Endothelial cell of umbilical vein (primary cell): ENCODE measurements around the gene F3. TPM values are rescaled to one million over a fixed set of nuclear protein-coding genes. Genes with fewer than 3 reads are reported as not detected.
"Not testable (repeated sequence)": the region's sequence is repeated elsewhere in the genome, so short reads cannot be mapped to it uniquely, and the experiment has no call there.

Experiments
- BruUV-seq: library from RNA; stranded (reverse); fragments of 400-500 nt; replicated peaks from 2 replicates; lab custom pipeline; 2021; lab: Mats Ljungman, UMichigan
- CTCF ChIA-PET: fragments of 300-600, 350-600 bp; sonication (Branson Sonifier 250); formaldehyde crosslinking; loops from one replicate; lab custom pipeline; 2021; ENCODE audit warnings: antibody characterized with exemption, inconsistent platforms; lab: Charles Lee
- POLR2A ChIA-PET: fragments of 300-600, 350-600 bp; sonication (Branson Sonifier 250); formaldehyde crosslinking; loops from one replicate; lab custom pipeline; 2021; ENCODE audit warnings: antibody characterized with exemption, inconsistent platforms; lab: Charles Lee
- DNase-seq: peaks from one replicate; pipeline ENCODE4 v3.0.0-alpha.2; 2011; ENCODE audit warnings: low read depth, low spot score
- FAIRE-seq: peaks from 2 replicates; lab custom pipeline; 2011; peaks lifted over from hg19 to GRCh38; lab: Jason Lieb, UNC
- H2AFZ ChIP-seq: 2 replicates; pipeline ENCODE4 v1.6.0; 2012; ENCODE audit warnings: low read depth, low read length, control low read depth, inconsistent platforms
- H3K27ac ChIP-seq: 2 replicates; pipeline ENCODE4 v1.5.1; 2011; ENCODE audit warnings: low read depth, mild to moderate bottlenecking, control low read depth, low read length, moderate library complexity; ENCODE audit not compliant: insufficient read depth
- H3K27me3 ChIP-seq, 2 experiments: 2 replicates each; pipeline versions ENCODE4 v1.6.0 to v1.6.1; 2011; ENCODE audit warnings: low read length in 2 of 2, mixed read lengths in 1 of 2; ENCODE audit not compliant: control insufficient read depth in 2 of 2, insufficient read depth in 2 of 2
- H3K36me3 ChIP-seq, 2 experiments: 2 replicates in 1 of 2; 3 replicates in 1 of 2; pipeline ENCODE4 v1.5.1; 2011; ENCODE audit warnings: low read length in 2 of 2, mild to moderate bottlenecking in 1 of 2, moderate library complexity in 1 of 2; ENCODE audit not compliant: control insufficient read depth in 2 of 2, insufficient read depth in 2 of 2; ENCODE audit errors: extremely low read depth in 1 of 2
- H3K4me1 ChIP-seq: 3 replicates; pipeline ENCODE4 v1.5.1; 2011; ENCODE audit warnings: mild to moderate bottlenecking, low read length; ENCODE audit not compliant: control insufficient read depth, insufficient read depth; ENCODE audit errors: extremely low read depth
- H3K4me2 ChIP-seq: 2 replicates; pipeline ENCODE4 v1.6.1; 2011; ENCODE audit warnings: low read length, control low read depth, mixed read lengths; ENCODE audit not compliant: insufficient read depth
- H3K4me3 ChIP-seq, 3 experiments: fragments of 200-600 bp in 1 of 3; sonication (generic), shearing (Covaris generic) in 1 of 3; replicated peaks in 1 of 3; 2 replicates each; pipeline ENCODE4 v1.5.1; 2011 to 2016; ENCODE audit warnings: control low read depth in 3 of 3, low read length in 3 of 3, mild to moderate bottlenecking in 2 of 3, inconsistent platforms in 1 of 3, low read depth in 1 of 3, moderate library complexity in 1 of 3; ENCODE audit not compliant: insufficient read depth in 1 of 3
- H3K79me2 ChIP-seq: 2 replicates; pipeline ENCODE4 v1.6.0; 2012; ENCODE audit warnings: low read length, inconsistent platforms; ENCODE audit not compliant: control insufficient read depth, insufficient read depth
- H3K9ac ChIP-seq: replicated peaks from 2 replicates; pipeline ENCODE3; 2011; ENCODE audit warnings: low read length, control low read depth; ENCODE audit not compliant: insufficient read depth; ENCODE audit errors: extremely low read depth
- H3K9me1 ChIP-seq: replicated peaks from 3 replicates; pipeline ENCODE4 v1.6.0; 2011; ENCODE audit warnings: mild to moderate bottlenecking, low read length; ENCODE audit not compliant: control insufficient read depth, insufficient read depth; ENCODE audit errors: extremely low read depth
- H3K9me3 ChIP-seq: replicated peaks from 2 replicates; pipeline ENCODE4 v1.5.1; 2012; ENCODE audit warnings: low read length, inconsistent platforms; ENCODE audit not compliant: control insufficient read depth, insufficient read depth
- H4K20me1 ChIP-seq: replicated peaks from 2 replicates; pipeline ENCODE3; 2011; ENCODE audit warnings: mild to moderate bottlenecking, low read length; ENCODE audit not compliant: control insufficient read depth, insufficient read depth; ENCODE audit errors: extremely low read depth
- dilution Hi-C: fragments of 300-500 bp; cut with MboI; formaldehyde crosslinking; loops from one replicate; pipeline ENCODE4 v1.15.0; 2019; ENCODE audit warnings: low sequenced_read_pairs; ENCODE audit not compliant: extremely low pct_ligation_motif_present
- intact Hi-C: fragments of 100-400 bp; cut with micrococcal nuclease; formaldehyde crosslinking; loops from one replicate; pipeline ENCODE4 v1.10.0; 2022
- polyA plus RNA-seq, 4 experiments: library from polyadenylated mRNA; depleted of rRNA in 3 of 4; stranded (reverse) in 3 of 4; unstranded in 1 of 4; fragments of >200 nt; gene quantifications; 2 replicates each; pipeline versions ENCODE4 v1.2.1 to v1.2.3, GENCODE V29; 2011 to 2012; ENCODE audit warnings: missing spikeins in 1 of 4
- total RNA-seq: library from RNA; stranded (reverse); gene quantifications from 2 replicates; pipeline ENCODE4 v1.2.3, GENCODE V29; 2021

Gene F3
- total and polyA plus RNA-seq, 2 donors (not counting 3 experiments of a cell fraction or from before 2014, with no cell fraction given): 1.2 to 2.3 TPM

- POLR2A ChIA-PET, H3K9ac ChIP-seq, intact Hi-C loops, CTCF ChIA-PET, H3K27ac ChIP-seq, H3K9me1 ChIP-seq, H3K4me1 ChIP-seq, BruUV-seq, H3K27me3 ChIP-seq, DNase-seq, H3K79me2 ChIP-seq, H3K9me3 ChIP-seq, H4K20me1 ChIP-seq, H2AFZ ChIP-seq, FAIRE-seq, H3K36me3 ChIP-seq, H3K4me2 ChIP-seq, H3K4me3 ChIP-seq, dilution Hi-C loops: not testable (repeated sequence)
Measured at GRCh38 chr1:94567975-94568607, 26.5 kb upstream of the F3 start.

DNA sequence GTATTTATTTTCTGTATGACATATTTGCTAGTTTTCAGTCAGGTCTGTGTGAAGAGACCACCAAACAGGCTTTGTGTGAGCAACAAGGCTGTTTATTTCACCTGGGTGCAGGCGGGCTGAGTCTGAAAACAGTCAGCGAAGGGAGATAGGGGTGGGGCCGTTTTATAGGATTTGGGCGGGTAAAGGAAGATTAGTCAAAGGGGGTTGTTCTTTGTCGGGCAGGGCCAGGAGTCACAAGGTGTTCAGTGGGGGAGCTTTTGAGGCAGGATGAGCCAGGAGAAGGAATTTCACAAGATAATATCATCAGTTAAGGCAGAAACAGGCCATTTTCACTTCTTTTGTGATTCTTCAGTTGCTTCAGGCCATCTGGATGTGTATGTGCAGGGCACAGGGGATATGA is 24.9 kb upstream of the F3 start:
- H3K9me3 ChIP-seq, H3K4me2 ChIP-seq, dilution Hi-C loops, BruUV-seq, H4K20me1 ChIP-seq, CTCF ChIA-PET, H3K27ac ChIP-seq, H3K36me3 ChIP-seq, H3K4me1 ChIP-seq, DNase-seq, intact Hi-C loops, H2AFZ ChIP-seq, POLR2A ChIA-PET, H3K27me3 ChIP-seq, H3K4me3 ChIP-seq, H3K9ac ChIP-seq, FAIRE-seq, H3K9me1 ChIP-seq, H3K79me2 ChIP-seq: not testable (repeated sequence)
